ENCODE measurements around the gene USP6NL. TPM values are rescaled to one million over a fixed set of nuclear protein-coding genes. Genes with fewer than 3 reads are reported as not detected.

Gene USP6NL
- total RNA-seq, 1 donor from 2014 or later, result 7.9 TPM

- intact Hi-C loops (cut with micrococcal nuclease), result no loop called here
- Histone ChIP-seq H3K27ac (replicated peaks) (no peak overlapping the region), H3K27me3 (ENCODE audit: low read depth) (no peaks in the 10 kb centered on the region), H3K4me3 (no peak overlapping the region), H3K36me3 (no peaks in the 10 kb centered on the region), H3K4me1 (peaks cover 22% of the 10 kb centered on the region), H3K9me3 (replicated peaks) (peaks cover 5% of the 10 kb centered on the region)
- TF ChIP-seq CTCF (IDR thresholded peaks at IDR 0.05; ENCODE audit: borderline replicate concordance), result no peak
- DNase-seq, result no peak
These were observed 59.4 kb downstream of the USP6NL start for GRCh38 chr10:11551916-11552602.

- Histone ChIP-seq H3K4me3 (no peak overlapping the region), H3K27me3 (ENCODE audit: low read depth) (no peaks in the 10 kb centered on the region), H3K4me1 (peaks cover 22% of the 10 kb centered on the region), H3K27ac (replicated peaks) (no peak overlapping the region), H3K36me3 (no peaks in the 10 kb centered on the region), H3K9me3 (replicated peaks) (peaks cover 5% of the 10 kb centered on the region)
- intact Hi-C loops (cut with micrococcal nuclease), result no loop called here
- no peak for TF ChIP-seq CTCF (IDR thresholded peaks at IDR 0.05; ENCODE audit: borderline replicate concordance)
- DNase-seq, result no peak
These were observed 60.3 kb downstream of the USP6NL start for GRCh38 chr10:11551104-11551503.

- H3K4me3 ChIP-seq, result no peak overlapping the region
- no peaks in the 10 kb centered on the region for H3K9me3 ChIP-seq (replicated peaks)
- no peak overlapping the region for H3K27ac ChIP-seq (replicated peaks)
- H3K27me3 ChIP-seq (ENCODE audit: low read depth), result no peaks in the 10 kb centered on the region
- intact Hi-C loops (cut with micrococcal nuclease), result no loop called here
- DNase-seq, result no peak
- H3K36me3 ChIP-seq, result no peaks in the 10 kb centered on the region
- peaks cover 22% of the 10 kb centered on the region for H3K4me1 ChIP-seq
- TF ChIP-seq CTCF (IDR thresholded peaks at IDR 0.05; ENCODE audit: borderline replicate concordance), result no peak
These were observed 62.7 kb downstream of the USP6NL start for GRCh38 chr10:11548768-11549099.

- Histone ChIP-seq H3K4me1 (peaks cover 21% of the 10 kb centered on the region), H3K27me3 (ENCODE audit: low read depth) (no peaks in the 10 kb centered on the region), H3K27ac (replicated peaks) (no peak overlapping the region), H3K9me3 (replicated peaks) (no peaks in the 10 kb centered on the region), H3K36me3 (no peaks in the 10 kb centered on the region), H3K4me3 (no peak overlapping the region)
- intact Hi-C loops (cut with micrococcal nuclease), result no loop called here
- no peak for DNase-seq
- TF ChIP-seq CTCF (IDR thresholded peaks at IDR 0.05; ENCODE audit: borderline replicate concordance), result no peak
These were observed 63.2 kb downstream of the USP6NL start for GRCh38 chr10:11548065-11548767.

- no peak for TF ChIP-seq CTCF (IDR thresholded peaks at IDR 0.05; ENCODE audit: borderline replicate concordance)
- intact Hi-C loops (cut with micrococcal nuclease), result no loop called here
- H3K27me3 ChIP-seq (ENCODE audit: low read depth), result no peaks in the 10 kb centered on the region
- H3K36me3 ChIP-seq, result no peaks in the 10 kb centered on the region
- H3K4me3 ChIP-seq, result no peak overlapping the region
- H3K9me3 ChIP-seq (replicated peaks), result no peaks in the 10 kb centered on the region
- H3K4me1 ChIP-seq, result peaks cover 4% of the 10 kb centered on the region
- H3K27ac ChIP-seq (replicated peaks), result no peak overlapping the region
- no peak for DNase-seq
These were observed 64.9 kb downstream of the USP6NL start for GRCh38 chr10:11546581-11546980.
